ENCODE results near the gene ARHGEF28.

The ARHGEF28 gene

DNA sequence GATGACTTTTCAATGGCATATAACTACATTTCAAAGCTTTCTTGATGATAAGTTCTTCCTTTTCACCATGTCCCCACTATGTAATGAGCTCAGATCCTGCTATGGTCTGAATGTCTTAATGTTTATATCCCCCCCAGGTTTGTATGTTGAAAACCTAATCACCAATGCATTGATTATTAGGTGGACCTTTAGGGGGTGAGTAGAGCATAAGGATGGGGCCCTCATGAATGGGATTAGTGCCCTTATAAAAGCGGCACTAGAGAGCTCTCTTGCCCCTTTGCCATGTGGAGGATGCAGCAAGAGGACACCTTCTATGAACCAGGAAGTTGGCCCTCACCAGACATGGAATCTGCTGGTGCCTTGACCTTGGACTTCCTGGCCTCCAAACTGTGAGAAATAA is 316.8 kb downstream of the ARHGEF28 start:
- no peak for DNase-seq (ENCODE audit: low read depth)

DNA sequence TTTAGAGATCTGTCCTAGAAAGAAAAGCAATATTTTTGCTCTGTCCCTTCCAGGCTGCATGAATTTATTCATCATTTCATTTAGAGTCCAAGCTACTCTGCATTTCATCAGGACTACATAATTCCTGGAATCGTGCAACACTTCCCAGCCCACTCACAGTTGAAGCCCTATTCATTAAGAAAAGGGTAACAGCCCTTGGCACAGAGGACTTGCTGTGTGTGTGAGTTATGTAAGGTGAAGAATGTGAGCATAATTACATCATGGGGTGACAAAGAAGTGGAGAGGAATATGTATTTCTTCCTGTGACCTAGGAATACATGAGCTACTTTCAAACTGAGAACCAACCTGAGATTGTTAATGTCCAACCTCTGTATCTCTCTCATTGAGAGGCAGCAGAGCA is 317.4 kb downstream of the ARHGEF28 start:
- no peak for DNase-seq (ENCODE audit: low read depth)

DNA sequence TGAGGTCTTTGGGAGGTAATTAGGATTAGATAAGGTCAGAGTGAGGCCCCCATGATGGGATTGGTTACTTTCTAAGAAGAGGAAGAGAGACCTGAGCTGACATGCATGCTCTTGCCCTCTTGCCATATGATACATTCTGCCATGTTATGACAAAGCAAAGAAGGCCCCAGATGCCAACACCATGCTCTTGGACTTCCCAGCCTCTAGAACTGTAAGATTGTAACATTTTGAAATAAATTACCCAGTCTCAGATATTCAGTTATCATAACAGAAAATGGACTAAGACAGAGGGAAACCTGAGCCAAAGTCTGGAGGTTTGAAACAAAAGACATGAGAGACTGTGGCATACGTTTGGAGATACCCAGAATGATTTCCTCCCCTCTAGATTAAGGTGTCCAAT is 318.6 kb downstream of the ARHGEF28 start:
- no peak for DNase-seq (ENCODE audit: low read depth)

DNA sequence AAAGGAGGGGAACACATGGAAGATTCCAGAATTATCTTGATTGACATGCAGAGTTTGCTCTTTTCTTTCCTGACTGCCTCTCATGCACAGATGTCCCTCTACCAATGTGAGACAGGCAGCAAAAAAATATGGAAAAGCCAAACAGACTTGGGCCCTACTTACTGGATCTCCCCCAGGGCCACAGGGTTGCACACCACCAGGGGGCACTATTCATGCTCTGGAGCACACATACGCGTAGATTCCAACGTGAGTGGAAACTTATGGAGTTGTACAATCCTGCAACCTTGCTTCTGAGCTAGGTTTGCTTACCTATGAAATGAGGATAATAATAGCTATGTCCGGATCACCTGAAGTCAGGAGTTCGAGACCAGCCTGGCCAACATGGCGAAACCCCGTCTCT is 319.5 kb downstream of the ARHGEF28 start:
- no peak for DNase-seq (ENCODE audit: low read depth)

- DNase-seq (ENCODE audit: low read depth) = no peak
Observed at GRCh38 chr5:73946278-73946677, 320.3 kb downstream of the ARHGEF28 start.

GRCh38 chr5:73946919-73947602 is 321.1 kb downstream of the ARHGEF28 start:
- DNase-seq (ENCODE audit: low read depth) = no peak

DNA sequence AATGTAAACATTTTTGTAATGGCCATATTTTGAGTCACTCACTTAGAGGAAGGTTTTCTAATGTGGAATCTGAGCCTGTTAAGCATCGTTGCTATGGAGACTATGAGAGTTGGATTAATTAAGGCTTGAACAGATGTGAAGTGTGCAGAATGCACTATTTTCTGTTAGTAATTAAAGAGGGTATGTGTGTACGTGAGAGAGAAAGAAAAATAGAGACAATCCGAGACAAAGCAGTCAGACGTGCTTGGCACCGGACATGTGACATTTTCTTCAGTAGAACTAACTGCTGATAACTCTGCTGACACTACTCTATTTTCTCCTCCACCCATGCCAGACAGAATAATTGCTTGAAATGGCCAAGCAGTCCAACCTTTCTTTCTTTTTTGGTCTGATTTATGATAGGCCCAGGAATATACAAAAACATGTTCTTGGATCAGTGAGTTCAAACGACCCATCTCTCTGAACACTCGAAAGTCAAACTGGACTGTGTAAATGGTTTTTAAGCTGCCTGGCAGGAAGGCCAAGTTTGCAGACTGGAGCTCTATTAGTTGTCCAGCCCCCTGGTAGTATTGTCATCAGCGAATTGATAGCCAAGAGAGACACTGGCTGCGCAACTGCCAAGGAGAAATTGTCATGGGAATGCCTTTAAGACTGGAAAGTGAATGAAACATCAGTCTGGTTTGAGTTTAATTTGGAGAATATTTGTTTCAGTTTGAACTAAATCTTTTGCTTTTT is 322.1 kb downstream of the ARHGEF28 start:
- no peak for DNase-seq (ENCODE audit: low read depth)

DNA sequence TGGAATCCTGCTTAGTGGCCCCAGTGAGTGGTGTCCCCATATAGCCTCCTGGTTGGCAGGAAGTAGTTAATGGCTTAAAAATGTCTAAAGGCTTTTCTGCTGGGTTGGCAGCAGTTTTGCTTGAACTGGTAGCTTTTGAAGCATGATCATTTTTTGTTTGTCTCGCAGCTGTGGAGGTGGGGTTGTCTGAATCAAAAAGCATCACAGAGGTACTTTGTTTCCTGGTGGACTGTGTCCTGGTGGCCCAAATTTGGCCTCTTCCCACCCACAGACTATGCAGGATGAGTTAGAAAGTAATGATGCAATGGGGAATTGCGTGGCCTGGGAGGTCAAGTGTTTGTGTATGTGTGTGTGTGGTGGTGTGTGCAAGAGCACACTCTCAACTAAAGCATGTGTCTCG is 322.7 kb downstream of the ARHGEF28 start:
- peak; percentile 42 for DNase-seq (ENCODE audit: low read depth)

DNA sequence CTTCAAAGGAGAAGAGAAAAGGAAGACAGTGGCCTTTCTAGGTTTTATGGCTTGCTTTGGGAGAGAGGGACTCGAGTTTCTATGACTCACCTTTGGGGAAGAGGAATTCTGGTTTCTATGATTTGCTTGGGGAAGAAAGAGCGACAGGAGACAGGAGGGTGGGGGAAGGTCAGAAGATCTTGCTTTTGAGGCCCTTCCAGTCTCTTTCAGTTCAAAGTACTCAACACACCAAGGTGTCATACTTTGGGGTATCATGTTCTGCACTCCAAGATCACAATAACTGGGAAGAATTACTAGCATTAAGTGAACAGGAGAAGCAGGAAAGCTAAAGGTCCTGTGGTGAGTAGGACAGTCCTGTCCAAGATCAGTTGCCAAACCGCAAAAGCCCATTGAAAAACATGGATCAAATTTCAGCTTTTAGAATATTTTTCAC is 324.5 kb downstream of the ARHGEF28 start:
- no peak for DNase-seq (ENCODE audit: low read depth)

GRCh38 chr5:73950912-73951430 is 325.0 kb downstream of the ARHGEF28 start:
- DNase-seq (ENCODE audit: low read depth) = no peak

DNA sequence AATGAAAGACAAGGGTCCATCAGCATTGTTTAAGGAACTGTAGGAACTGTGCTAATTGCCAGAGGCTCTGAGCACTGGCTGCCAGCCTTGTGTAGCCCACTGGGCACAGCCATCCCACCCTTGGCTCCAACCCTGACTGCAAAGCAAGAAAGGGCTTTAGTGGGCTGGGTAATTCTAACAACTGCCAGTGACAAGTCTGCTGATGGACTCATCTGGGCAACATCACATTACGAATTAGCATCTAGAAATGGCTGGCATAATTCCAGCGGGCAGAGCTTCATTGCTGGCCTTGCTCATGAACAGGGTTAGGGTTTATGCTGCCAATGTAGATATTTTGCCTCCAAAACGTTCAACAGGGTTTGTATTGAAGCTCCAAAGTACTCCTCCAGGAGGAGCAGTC is 326.9 kb downstream of the ARHGEF28 start:
- DNase-seq (ENCODE audit: low read depth) = no peak

DNA sequence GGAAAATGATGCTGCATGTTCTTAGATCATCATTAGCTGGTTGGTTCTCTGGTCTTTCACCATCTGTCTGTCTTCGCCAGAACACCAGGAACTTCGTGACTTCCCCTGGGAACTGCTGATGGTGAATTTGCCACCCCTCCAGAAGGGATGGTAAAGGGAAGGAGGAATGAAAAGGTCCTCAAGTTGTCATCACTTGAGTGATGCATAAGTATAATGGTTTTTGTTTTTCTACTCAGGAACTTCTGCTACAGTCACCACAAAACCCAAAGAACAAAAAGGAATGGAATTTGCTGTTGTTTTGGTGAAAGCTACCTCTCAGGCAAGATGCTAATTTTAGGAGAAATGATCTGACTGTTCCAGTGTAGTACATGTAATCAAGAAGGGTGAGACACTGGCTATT is 328.4 kb downstream of the ARHGEF28 start:
- no peak for DNase-seq (ENCODE audit: low read depth)

GRCh38 chr5:73955271-73955846 is 329.4 kb downstream of the ARHGEF28 start:
- DNase-seq (ENCODE audit: low read depth) = no peak

DNA sequence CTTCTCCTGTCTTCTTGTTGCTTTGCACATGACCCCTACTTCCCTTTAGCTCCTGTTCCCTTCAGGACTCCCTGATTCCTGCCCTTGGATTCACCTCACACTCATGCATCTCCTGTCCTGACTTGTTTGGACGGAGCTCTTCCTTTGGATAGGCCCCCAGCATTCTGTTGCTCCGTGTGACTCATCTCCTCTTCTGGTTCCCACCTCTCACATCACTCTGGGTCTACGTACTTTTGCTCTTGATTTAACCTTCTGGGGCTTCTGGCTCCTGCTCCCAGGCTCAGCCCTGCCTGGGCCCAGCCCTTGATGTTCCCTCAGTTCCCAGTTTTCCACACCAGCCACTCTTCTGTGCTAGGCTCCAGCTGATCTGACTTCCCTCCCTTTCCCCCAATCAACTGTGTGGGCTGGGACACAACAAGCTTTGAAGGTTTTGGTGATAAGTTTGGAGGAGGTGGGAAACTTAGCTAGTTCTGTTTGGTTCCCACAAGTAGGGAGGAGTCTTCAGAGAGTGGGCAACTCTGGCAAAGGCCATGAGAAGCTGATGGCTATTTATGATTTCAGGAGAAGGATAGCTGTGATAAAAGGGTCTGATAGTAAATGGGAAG is 331.5 kb downstream of the ARHGEF28 start:
- DNase-seq (ENCODE audit: low read depth) = no peak

GRCh38 chr5:73958037-73958436 is 332.0 kb downstream of the ARHGEF28 start:
- no peak for DNase-seq (ENCODE audit: low read depth)

DNA sequence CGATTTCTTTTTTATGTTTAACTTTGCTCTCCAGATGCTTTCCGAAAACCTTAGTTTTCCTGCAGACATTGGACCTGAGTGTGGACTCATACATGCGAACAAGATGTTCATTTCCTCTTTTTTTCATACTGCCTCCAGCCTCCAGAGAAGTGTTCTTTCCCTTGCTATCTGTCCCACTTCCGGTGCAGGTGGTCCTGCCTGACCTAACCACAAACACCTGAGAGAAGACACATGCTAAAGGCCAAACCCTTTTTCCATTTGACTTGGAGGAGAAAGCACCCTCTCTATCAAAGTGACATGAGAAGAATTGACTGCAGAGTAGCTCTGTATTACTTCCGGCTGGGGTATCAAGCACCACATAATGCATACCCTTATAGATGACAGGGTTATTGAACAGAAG is 334.0 kb downstream of the ARHGEF28 start:
- DNase-seq (ENCODE audit: low read depth) = no peak

GRCh38 chr5:73960426-73960825 is 334.4 kb downstream of the ARHGEF28 start:
- DNase-seq (ENCODE audit: low read depth) = peak; percentile 79

DNA sequence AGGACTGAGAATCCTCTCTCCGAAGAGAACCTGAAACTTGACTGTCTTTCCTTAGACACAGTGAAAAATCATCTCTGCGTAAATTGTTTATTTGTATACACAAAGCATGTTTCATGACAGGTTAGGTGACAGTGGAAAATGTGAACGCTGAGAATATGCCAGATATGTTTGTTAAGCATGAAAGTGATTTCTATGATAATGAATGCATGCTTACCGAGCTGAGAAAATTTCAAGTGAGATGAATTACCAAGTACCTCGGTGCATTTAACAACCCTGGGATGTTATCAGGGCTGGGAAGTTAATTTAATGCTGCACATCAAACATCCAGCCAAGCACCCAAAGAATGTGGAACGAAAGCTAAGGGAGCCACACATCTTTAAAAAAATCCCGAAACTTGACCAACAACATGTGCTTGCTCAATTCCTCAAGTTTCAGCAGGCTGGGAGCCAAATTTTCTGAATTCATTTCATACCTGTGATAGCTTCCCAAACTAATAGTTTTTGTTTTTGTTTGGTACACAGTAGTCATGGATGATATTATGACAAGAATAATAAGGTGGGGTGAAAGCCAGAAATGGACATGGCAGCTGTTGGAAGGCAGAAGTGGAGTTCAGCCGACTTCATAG is 336.9 kb downstream of the ARHGEF28 start:
- DNase-seq (ENCODE audit: low read depth) = peak; percentile 72

DNA sequence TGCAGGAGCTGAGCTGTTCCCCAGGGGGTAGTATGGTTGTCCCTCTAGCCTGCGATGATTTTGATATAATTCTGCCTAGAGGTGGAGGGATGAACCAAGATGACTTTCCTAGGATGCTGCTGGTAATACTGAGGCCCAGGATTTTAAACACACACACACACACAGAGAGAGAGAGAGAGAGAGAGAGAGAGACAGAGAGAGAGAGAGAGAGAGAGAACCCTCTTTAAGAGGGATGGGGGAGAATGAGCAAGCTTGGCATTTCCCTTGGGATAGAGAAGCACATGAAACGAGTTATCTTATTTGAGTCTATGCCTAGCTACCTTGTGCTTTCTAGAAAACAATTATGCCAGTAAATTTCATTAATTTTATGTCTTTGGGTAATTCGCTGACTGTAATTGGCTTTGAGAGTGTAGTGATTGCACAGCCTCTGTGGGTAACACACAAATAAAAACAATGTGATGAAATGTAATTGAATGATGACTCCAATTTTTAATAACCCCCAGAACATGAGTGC is 338.4 kb downstream of the ARHGEF28 start:
- no peak for DNase-seq (ENCODE audit: low read depth)

DNA sequence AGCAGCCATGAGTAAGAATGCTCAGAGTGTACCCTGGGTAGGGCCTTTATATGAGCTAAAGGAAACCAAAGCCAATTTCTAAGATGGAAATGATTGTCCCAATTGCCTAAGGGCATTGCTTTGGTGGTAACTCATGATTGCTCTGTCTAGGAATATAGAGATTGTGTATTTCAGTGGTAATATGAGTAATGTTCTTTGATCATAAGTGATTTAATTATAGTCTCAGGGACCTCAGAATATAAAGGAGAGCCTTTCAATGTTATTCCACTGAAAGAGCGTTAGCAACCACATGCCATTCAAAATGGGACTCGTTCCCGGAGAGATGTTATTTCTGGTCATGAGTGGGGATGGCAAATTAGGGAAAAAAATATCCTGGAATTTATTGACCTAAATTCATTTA is 340.5 kb downstream of the ARHGEF28 start:
- DNase-seq (ENCODE audit: low read depth) = no peak

DNA sequence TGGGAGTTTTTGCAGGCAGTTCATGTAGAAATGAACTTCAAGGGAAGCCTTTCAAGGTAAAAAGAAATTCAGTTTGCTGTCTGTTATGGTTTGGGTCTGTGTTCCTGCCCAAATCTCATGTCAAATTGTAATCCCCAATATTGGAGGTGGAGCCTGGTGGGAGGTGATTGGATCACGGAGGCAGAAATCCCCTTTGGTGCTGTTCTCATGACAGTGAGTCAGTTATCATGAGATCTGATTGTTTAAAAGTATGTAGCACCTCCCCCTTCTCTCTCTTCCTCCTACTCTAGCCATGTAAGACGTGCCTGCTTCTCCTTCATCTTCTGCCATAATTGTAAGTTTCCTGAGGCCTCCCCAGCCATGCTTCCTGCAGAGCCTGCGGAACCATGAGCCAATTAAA is 341.4 kb downstream of the ARHGEF28 start:
- DNase-seq (ENCODE audit: low read depth) = no peak

DNA sequence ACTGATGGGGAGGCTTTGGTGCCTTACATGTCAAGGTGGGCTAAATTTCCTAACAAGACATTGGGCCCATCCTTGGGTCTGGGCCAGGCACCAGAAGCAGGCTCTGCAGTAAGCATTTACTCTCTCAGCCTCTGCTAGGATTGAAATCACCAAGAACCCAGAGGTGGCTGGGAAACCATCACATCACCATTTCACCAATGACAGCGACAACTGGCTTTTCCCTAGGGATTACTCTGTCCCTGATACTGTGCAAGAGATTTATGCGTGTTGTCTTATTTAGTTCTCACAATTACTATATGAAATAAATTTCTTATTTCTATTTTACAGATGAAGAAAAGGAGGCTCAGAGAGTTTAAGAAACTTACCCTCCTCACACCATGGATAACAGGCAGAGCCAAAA is 342.2 kb downstream of the ARHGEF28 start:
- DNase-seq (ENCODE audit: low read depth) = no peak

Measured in amniotic epithelial cell (primary cell).